GM12865 (cell line): ENCODE data around the gene KL.

Experiments used
- DNase-seq: peaks from one replicate; pipeline ENCODE4 v3.0.0; 2010; ENCODE audit warnings: low read depth
- H3K4me3 ChIP-seq: 2 replicates; pipeline ENCODE4 v1.5.1; 2011; ENCODE audit warnings: mild to moderate bottlenecking, low read depth, low read length, control low read depth
- TF ChIP-seq, protein P1 (sequence below): IDR thresholded peaks from 2 replicates; pipeline ENCODE4 v1.5.1; 2011; ENCODE audit warnings: low read length, control low read depth, low read depth, inconsistent platforms; ENCODE audit not compliant: insufficient read depth; ENCODE audit errors: missing control alignments

The KL gene

DNA sequence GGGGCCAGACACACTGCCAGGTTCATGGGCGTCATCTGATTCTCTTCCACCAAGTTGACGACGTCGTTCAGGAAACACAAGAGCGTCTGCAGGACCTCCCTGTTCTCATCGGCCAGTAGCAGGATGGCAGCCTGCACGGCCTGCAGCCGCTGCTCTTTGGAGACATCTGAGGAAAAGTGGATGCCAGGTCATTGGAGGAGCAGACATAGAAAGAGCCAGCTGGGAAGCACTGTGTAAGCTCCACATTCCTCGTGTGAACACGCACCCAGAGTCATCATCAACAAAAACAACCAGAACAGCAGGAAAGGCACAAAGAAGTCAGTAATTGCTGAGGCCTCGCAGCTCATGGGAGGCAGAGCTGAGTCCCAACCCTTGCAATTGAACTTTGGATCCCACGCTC lies 96.5 kb downstream of the KL start:
- no peak for DNase-seq
- TF ChIP-seq, protein P1, sequence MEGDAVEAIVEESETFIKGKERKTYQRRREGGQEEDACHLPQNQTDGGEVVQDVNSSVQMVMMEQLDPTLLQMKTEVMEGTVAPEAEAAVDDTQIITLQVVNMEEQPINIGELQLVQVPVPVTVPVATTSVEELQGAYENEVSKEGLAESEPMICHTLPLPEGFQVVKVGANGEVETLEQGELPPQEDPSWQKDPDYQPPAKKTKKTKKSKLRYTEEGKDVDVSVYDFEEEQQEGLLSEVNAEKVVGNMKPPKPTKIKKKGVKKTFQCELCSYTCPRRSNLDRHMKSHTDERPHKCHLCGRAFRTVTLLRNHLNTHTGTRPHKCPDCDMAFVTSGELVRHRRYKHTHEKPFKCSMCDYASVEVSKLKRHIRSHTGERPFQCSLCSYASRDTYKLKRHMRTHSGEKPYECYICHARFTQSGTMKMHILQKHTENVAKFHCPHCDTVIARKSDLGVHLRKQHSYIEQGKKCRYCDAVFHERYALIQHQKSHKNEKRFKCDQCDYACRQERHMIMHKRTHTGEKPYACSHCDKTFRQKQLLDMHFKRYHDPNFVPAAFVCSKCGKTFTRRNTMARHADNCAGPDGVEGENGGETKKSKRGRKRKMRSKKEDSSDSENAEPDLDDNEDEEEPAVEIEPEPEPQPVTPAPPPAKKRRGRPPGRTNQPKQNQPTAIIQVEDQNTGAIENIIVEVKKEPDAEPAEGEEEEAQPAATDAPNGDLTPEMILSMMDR: no peak

GRCh38 chr13:33114146-33114545 lies 97.9 kb downstream of the KL start:
- H3K4me3 ChIP-seq: no peak overlapping the region
- no peak for DNase-seq
- TF ChIP-seq, protein P1: no peak

More for the DNA sequence above, 96.5 kb downstream of the KL start:
- no peak overlapping the region for H3K4me3 ChIP-seq

GRCh38 chr13:33115274-33115673 lies 99.1 kb downstream of the KL start:
- DNase-seq: no peak

More at GRCh38 chr13:33115274-33115673, 99.1 kb downstream of the KL start:
- TF ChIP-seq, protein P1: no peak
- H3K4me3 ChIP-seq: no peak overlapping the region
